ENCODE data around the gene REV3L. TPM values are rescaled to one million over a fixed set of nuclear protein-coding genes. Genes with fewer than 3 reads are reported as not detected.
"Not testable (repeated sequence)": the region's sequence is repeated elsewhere in the genome, so short reads cannot be mapped to it uniquely, and the experiment has no call there.

REV3L gene
- polyA plus RNA-seq, 6 donors from 2014 or later: 3.2 to 18.5 (median 8.8) TPM

GRCh38 chr6:111259089-111259831 is 223.8 kb downstream of the REV3L start:
- Mint-ChIP-seq H3K36me3 (peaks cover 0 to 6% of the 10 kb centered on the region in 2 donors), H3K4me1 (peaks cover 8 to 35% (median 23%) of the 10 kb centered on the region in 3 donors), H3K9me3 (no peaks in the 10 kb centered on the region), H3K4me3 (peak overlapping the region; percentile 76 to 94 (median 86)), H3K27ac (peak overlapping the region; percentile 84 to 97 (median 94)), H3K27me3 (peaks cover 0 to 2% (median under 1%) of the 10 kb centered on the region in 3 donors)
- ATAC-seq (ENCODE audit: low read depth in 2 of 2): peak; percentile 93 to 94
- DNase-seq: peak; percentile 99

- DNase-seq: no peak
- peak; percentile 3 to 15 for ATAC-seq (ENCODE audit: low read depth in 2 of 2)
- Mint-ChIP-seq H3K9me3 (no peaks in the 10 kb centered on the region), H3K4me1 (peaks cover 6 to 35% (median 23%) of the 10 kb centered on the region in 3 donors), H3K27me3 (peaks cover 0 to 8% (median 6%) of the 10 kb centered on the region in 3 donors), H3K36me3 (no peaks in the 10 kb centered on the region), H3K4me3 (peak overlapping the region; percentile 76 to 94 (median 86)), H3K27ac (peak overlapping the region; percentile 84 to 97 (median 94))
Measured at GRCh38 chr6:111258615-111259088, 224.4 kb downstream of the REV3L start.

GRCh38 chr6:111258010-111258409 is 225.0 kb downstream of the REV3L start:
- peaks cover 5 to 35% (median 22%) of the 10 kb centered on the region in 3 donors for H3K4me1 Mint-ChIP-seq
- peak overlapping the region in 5 of 6 donors; percentile 10 to 84 (median 56) for H3K27ac Mint-ChIP-seq
- no peak for DNase-seq
- no peaks in the 10 kb centered on the region for H3K36me3 Mint-ChIP-seq
- peaks cover 0 to 10% (median 7%) of the 10 kb centered on the region in 3 donors for H3K27me3 Mint-ChIP-seq
- H3K4me3 Mint-ChIP-seq: peak overlapping the region in 3 of 8 donors; percentile 24 to 76 (median 28)
- ATAC-seq (ENCODE audit: low read depth in 2 of 2): no peak
- H3K9me3 Mint-ChIP-seq: no peaks in the 10 kb centered on the region

GRCh38 chr6:111256646-111257045 is 226.4 kb downstream of the REV3L start:
- DNase-seq (no peak), ATAC-seq (ENCODE audit: low read depth in 2 of 2) (no peak)
- H3K9me3 Mint-ChIP-seq: no peaks in the 10 kb centered on the region
- no peak overlapping the region for H3K4me3 Mint-ChIP-seq
- H3K4me1 Mint-ChIP-seq: peaks cover 5 to 29% (median 16%) of the 10 kb centered on the region in 3 donors
- H3K36me3 Mint-ChIP-seq: no peaks in the 10 kb centered on the region
- H3K27ac Mint-ChIP-seq: no peak overlapping the region
- H3K27me3 Mint-ChIP-seq: peaks cover 0 to 10% (median 7%) of the 10 kb centered on the region in 3 donors

- peaks cover 5 to 22% (median 13%) of the 10 kb centered on the region in 3 donors for H3K4me1 Mint-ChIP-seq
- H3K27me3 Mint-ChIP-seq; H3K27ac Mint-ChIP-seq; H3K36me3 Mint-ChIP-seq; H3K9me3 Mint-ChIP-seq; H3K4me3 Mint-ChIP-seq; ATAC-seq (ENCODE audit: low read depth in 2 of 2); DNase-seq: not testable (repeated sequence)
Measured at GRCh38 chr6:111255838-111256237, 227.2 kb downstream of the REV3L start.

- Mint-ChIP-seq H3K9me3 (no peaks in the 10 kb centered on the region), H3K4me3 (peak overlapping the region in 1 of 8 donors; percentile 15), H3K27ac (peak overlapping the region in 2 of 6 donors; percentile 13 to 61), H3K27me3 (peaks cover 0 to 10% (median 7%) of the 10 kb centered on the region in 3 donors), H3K36me3 (no peaks in the 10 kb centered on the region), H3K4me1 (peaks cover 5 to 11% (median 6%) of the 10 kb centered on the region in 3 donors)
- DNase-seq (no peak), ATAC-seq (ENCODE audit: low read depth in 2 of 2) (no peak)
Measured at GRCh38 chr6:111254779-111255166, 228.2 kb downstream of the REV3L start.

GRCh38 chr6:111254004-111254778 is 228.8 kb downstream of the REV3L start:
- no peak for DNase-seq

GRCh38 chr6:111252726-111253125 is 230.3 kb downstream of the REV3L start:
- no peak overlapping the region for H3K27ac Mint-ChIP-seq
- H3K9me3 Mint-ChIP-seq: no peaks in the 10 kb centered on the region
- H3K4me3 Mint-ChIP-seq: no peak overlapping the region
- ATAC-seq (ENCODE audit: low read depth in 2 of 2): no peak
- H3K4me1 Mint-ChIP-seq: no peaks in the 10 kb centered on the region
- peaks cover 0 to 10% (median 7%) of the 10 kb centered on the region in 3 donors for H3K27me3 Mint-ChIP-seq
- no peak for DNase-seq
- no peaks in the 10 kb centered on the region for H3K36me3 Mint-ChIP-seq

More at GRCh38 chr6:111254004-111254778, 228.8 kb downstream of the REV3L start:
- Mint-ChIP-seq H3K27ac (no peak overlapping the region), H3K4me3 (no peak overlapping the region), H3K36me3 (no peaks in the 10 kb centered on the region), H3K27me3 (peaks cover 0 to 10% (median 7%) of the 10 kb centered on the region in 3 donors), H3K4me1 (peaks cover 5 to 9% (median 6%) of the 10 kb centered on the region in 3 donors), H3K9me3 (no peaks in the 10 kb centered on the region)
- ATAC-seq (ENCODE audit: low read depth in 2 of 2): no peak

GRCh38 chr6:111250791-111251354 is 232.1 kb downstream of the REV3L start:
- peaks cover 0 to 10% (median 7%) of the 10 kb centered on the region in 3 donors for H3K27me3 Mint-ChIP-seq

More at GRCh38 chr6:111250791-111251354, 232.1 kb downstream of the REV3L start:
- Mint-ChIP-seq H3K27ac (no peak overlapping the region), H3K4me1 (no peaks in the 10 kb centered on the region), H3K9me3 (no peaks in the 10 kb centered on the region), H3K36me3 (no peaks in the 10 kb centered on the region), H3K4me3 (no peak overlapping the region)
- ATAC-seq (ENCODE audit: low read depth in 2 of 2): peak; percentile 27 to 53
- DNase-seq: no peak

Other genes with a start within 250 kb of the REV3L start
- 10 to 100 TPM; 11.2 to 23.5 (median 19.0) TPM for gene TRAF3IP2, start 122.7 kb upstream of the REV3L start, polyA plus RNA-seq (ENCODE audit: low read depth in 6 of 6)

Measured in naive B cell (primary cell).